ENCODE results near the gene FAM186B.

The FAM186B gene

GRCh38 chr12:49604856-49605255, 583 bp downstream of the FAM186B start:
- DNase-seq = no peak

- no peak for DNase-seq
Observed at GRCh38 chr12:49603721-49604120, 1.7 kb downstream of the FAM186B start.

GRCh38 chr12:49599961-49600360, 5.5 kb downstream of the FAM186B start:
- no peak for DNase-seq

- no peak for DNase-seq
Observed at GRCh38 chr12:49598527-49598926, 6.9 kb downstream of the FAM186B start.

- DNase-seq = no peak
Observed at GRCh38 chr12:49588721-49589516, 16.5 kb downstream of the FAM186B start.

- no peak for DNase-seq
Observed at GRCh38 chr12:49588281-49588680, 17.2 kb downstream of the FAM186B start.

GRCh38 chr12:49587174-49587908, 18.1 kb downstream of the FAM186B start:
- DNase-seq = no peak

- no peak for DNase-seq
Observed at GRCh38 chr12:49585477-49586459, 19.7 kb downstream of the FAM186B start.

GRCh38 chr12:49584591-49584990, 20.8 kb downstream of the FAM186B start:
- DNase-seq = no peak

GRCh38 chr12:49583366-49584094, 21.9 kb downstream of the FAM186B start:
- DNase-seq = no peak

GRCh38 chr12:49582850-49583249, 22.6 kb downstream of the FAM186B start:
- DNase-seq = no peak

- no peak for DNase-seq
Observed at GRCh38 chr12:49582201-49582600, 23.2 kb downstream of the FAM186B start.

GRCh38 chr12:49580572-49581535, 24.6 kb downstream of the FAM186B start:
- peak; percentile 75 for DNase-seq

- DNase-seq = no peak
Observed at GRCh38 chr12:49578471-49579112, 26.8 kb downstream of the FAM186B start.

GRCh38 chr12:49577589-49578315, 27.7 kb downstream of the FAM186B start:
- no peak for DNase-seq

GRCh38 chr12:49568442-49569162, 36.8 kb downstream of the FAM186B start:
- no peak for DNase-seq

- peak; percentile 69 for DNase-seq
Observed at GRCh38 chr12:49567611-49568441, 37.6 kb downstream of the FAM186B start, which contains the start of gene MCRS1. MCRS1 (minus strand) TSS chr12:49568142; CDS start chr12:49566731, 1,411 bp downstream.

- DNase-seq = no peak
Observed at GRCh38 chr12:49567302-49567610, 38.2 kb downstream of the FAM186B start.

Measured in NCI-H1694 (cell line).